Measurements from ENCODE around the gene RGS7BP.

DNA sequence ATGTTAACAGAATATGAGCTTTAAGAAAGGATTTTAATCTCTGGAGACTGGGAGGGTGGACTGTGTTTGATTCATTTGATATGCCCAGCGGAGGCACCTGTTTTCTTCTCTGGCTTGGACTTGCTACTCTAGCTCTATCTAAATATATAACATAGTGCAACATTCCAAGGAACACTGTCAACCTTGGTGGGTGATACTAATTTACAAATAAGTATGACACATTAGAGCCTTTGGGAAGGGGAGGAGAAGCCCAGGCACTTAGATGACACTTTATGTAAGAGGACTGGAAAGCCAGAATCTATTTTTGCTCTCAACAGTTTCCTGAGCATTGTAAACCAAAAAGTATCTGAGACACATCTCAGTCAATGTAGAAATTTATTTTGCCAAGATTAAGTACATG, 101.1 kb downstream of the RGS7BP start:
- TF ChIP-seq, protein P1, sequence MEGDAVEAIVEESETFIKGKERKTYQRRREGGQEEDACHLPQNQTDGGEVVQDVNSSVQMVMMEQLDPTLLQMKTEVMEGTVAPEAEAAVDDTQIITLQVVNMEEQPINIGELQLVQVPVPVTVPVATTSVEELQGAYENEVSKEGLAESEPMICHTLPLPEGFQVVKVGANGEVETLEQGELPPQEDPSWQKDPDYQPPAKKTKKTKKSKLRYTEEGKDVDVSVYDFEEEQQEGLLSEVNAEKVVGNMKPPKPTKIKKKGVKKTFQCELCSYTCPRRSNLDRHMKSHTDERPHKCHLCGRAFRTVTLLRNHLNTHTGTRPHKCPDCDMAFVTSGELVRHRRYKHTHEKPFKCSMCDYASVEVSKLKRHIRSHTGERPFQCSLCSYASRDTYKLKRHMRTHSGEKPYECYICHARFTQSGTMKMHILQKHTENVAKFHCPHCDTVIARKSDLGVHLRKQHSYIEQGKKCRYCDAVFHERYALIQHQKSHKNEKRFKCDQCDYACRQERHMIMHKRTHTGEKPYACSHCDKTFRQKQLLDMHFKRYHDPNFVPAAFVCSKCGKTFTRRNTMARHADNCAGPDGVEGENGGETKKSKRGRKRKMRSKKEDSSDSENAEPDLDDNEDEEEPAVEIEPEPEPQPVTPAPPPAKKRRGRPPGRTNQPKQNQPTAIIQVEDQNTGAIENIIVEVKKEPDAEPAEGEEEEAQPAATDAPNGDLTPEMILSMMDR (IDR thresholded peaks at IDR 0.05) = no peak
- TF ChIP-seq POLR2A (IDR thresholded peaks at IDR 0.05) = no peak

Data from testis (tissue), 2 donors.